ENCODE data around the gene TPRG1.

TPRG1 gene

GRCh38 chr3:189239616-189240015 lies 67.8 kb downstream of the TPRG1 start:
- H3K9me2 ChIP-seq (replicated peaks; ENCODE audit: insufficient read depth, low read length): no peaks in the 10 kb centered on the region
- no peak overlapping the region for H2AFZ ChIP-seq (ENCODE audit: low read depth, low read length, severe bottlenecking)
- H3K9ac ChIP-seq (ENCODE audit: low read length): no peak overlapping the region
- H3K36me3 ChIP-seq (ENCODE audit: low read length): no peaks in the 10 kb centered on the region
- no peaks in the 10 kb centered on the region for H3F3A ChIP-seq (ENCODE audit: insufficient read depth)
- no peaks in the 10 kb centered on the region for H3K27me3 ChIP-seq (ENCODE audit: low read length)
- no peaks in the 10 kb centered on the region for H4K20me1 ChIP-seq (ENCODE audit: low read depth, low read length)
- no peak overlapping the region for H3K27ac ChIP-seq (ENCODE audit: low read depth, low read length)
- H3K4me3 ChIP-seq (ENCODE audit: insufficient read depth, low read length, poor library complexity, severe bottlenecking): no peak overlapping the region
- H3K4me2 ChIP-seq (ENCODE audit: low read depth, low read length, poor library complexity, severe bottlenecking): no peak overlapping the region
- no peaks in the 10 kb centered on the region for H3K9me3 ChIP-seq (ENCODE audit: insufficient read depth, low read length)
- H3K79me2 ChIP-seq (ENCODE audit: insufficient read depth, low read length): no peaks in the 10 kb centered on the region
- TF ChIP-seq EZH2phosphoT487 (conservative IDR thresholded peaks at IDR 0.05; ENCODE audit: low read length): no peak
- TF ChIP-seq CTCF (IDR thresholded peaks at IDR 0.05; ENCODE audit: insufficient read depth, low read length, poor library complexity, severe bottlenecking): no peak

GRCh38 chr3:189249987-189250386 lies 78.2 kb downstream of the TPRG1 start:
- Histone ChIP-seq H3K4me3 (ENCODE audit: insufficient read depth, low read length, poor library complexity, severe bottlenecking) (no peak overlapping the region), H4K20me1 (ENCODE audit: low read depth, low read length) (no peaks in the 10 kb centered on the region), H3K4me2 (ENCODE audit: low read depth, low read length, poor library complexity, severe bottlenecking) (no peak overlapping the region), H3K27me3 (ENCODE audit: low read length) (no peaks in the 10 kb centered on the region), H3K9me2 (replicated peaks; ENCODE audit: insufficient read depth, low read length) (no peaks in the 10 kb centered on the region), H3F3A (ENCODE audit: insufficient read depth) (no peaks in the 10 kb centered on the region), H2AFZ (ENCODE audit: low read depth, low read length, severe bottlenecking) (no peak overlapping the region), H3K9me3 (ENCODE audit: insufficient read depth, low read length) (no peaks in the 10 kb centered on the region), H3K79me2 (ENCODE audit: insufficient read depth, low read length) (no peaks in the 10 kb centered on the region), H3K27ac (ENCODE audit: low read depth, low read length) (no peak overlapping the region), H3K36me3 (ENCODE audit: low read length) (no peaks in the 10 kb centered on the region), H3K9ac (ENCODE audit: low read length) (no peak overlapping the region)
- TF ChIP-seq EZH2phosphoT487 (conservative IDR thresholded peaks at IDR 0.05; ENCODE audit: low read length) (no peak), CTCF (IDR thresholded peaks at IDR 0.05; ENCODE audit: insufficient read depth, low read length, poor library complexity, severe bottlenecking) (no peak)

GRCh38 chr3:189258261-189258660 lies 86.5 kb downstream of the TPRG1 start:
- TF ChIP-seq CTCF (IDR thresholded peaks at IDR 0.05; ENCODE audit: insufficient read depth, low read length, poor library complexity, severe bottlenecking) (no peak), EZH2phosphoT487 (conservative IDR thresholded peaks at IDR 0.05; ENCODE audit: low read length) (no peak)
- no peak overlapping the region for H2AFZ ChIP-seq (ENCODE audit: low read depth, low read length, severe bottlenecking)

More at GRCh38 chr3:189258261-189258660, 86.5 kb downstream of the TPRG1 start:
- no peaks in the 10 kb centered on the region for H4K20me1 ChIP-seq (ENCODE audit: low read depth, low read length)
- no peaks in the 10 kb centered on the region for H3K27me3 ChIP-seq (ENCODE audit: low read length)
- H3K79me2 ChIP-seq (ENCODE audit: insufficient read depth, low read length): no peaks in the 10 kb centered on the region
- no peak overlapping the region for H3K27ac ChIP-seq (ENCODE audit: low read depth, low read length)
- no peak overlapping the region for H3K9ac ChIP-seq (ENCODE audit: low read length)
- no peak overlapping the region for H3K4me2 ChIP-seq (ENCODE audit: low read depth, low read length, poor library complexity, severe bottlenecking)
- no peaks in the 10 kb centered on the region for H3K9me2 ChIP-seq (replicated peaks; ENCODE audit: insufficient read depth, low read length)
- H3F3A ChIP-seq (ENCODE audit: insufficient read depth): no peaks in the 10 kb centered on the region
- H3K4me3 ChIP-seq (ENCODE audit: insufficient read depth, low read length, poor library complexity, severe bottlenecking): no peak overlapping the region
- no peaks in the 10 kb centered on the region for H3K9me3 ChIP-seq (ENCODE audit: insufficient read depth, low read length)
- H3K36me3 ChIP-seq (ENCODE audit: low read length): no peaks in the 10 kb centered on the region

Data from SU-DHL-6 (cell line).